Limb (tissue), 2 donors: Measurements from ENCODE around the gene AJAP1.
"Not testable (repeated sequence)": the region's sequence is repeated elsewhere in the genome, so short reads cannot be mapped to it uniquely, and the experiment has no call there.

Experiments
- DNase-seq, 2 donors: peaks; one replicate each; pipeline ENCODE4 v3.0.0-alpha.2; 2016; ENCODE audit errors: extremely low spot score in 2 of 2

Gene AJAP1, protein sequence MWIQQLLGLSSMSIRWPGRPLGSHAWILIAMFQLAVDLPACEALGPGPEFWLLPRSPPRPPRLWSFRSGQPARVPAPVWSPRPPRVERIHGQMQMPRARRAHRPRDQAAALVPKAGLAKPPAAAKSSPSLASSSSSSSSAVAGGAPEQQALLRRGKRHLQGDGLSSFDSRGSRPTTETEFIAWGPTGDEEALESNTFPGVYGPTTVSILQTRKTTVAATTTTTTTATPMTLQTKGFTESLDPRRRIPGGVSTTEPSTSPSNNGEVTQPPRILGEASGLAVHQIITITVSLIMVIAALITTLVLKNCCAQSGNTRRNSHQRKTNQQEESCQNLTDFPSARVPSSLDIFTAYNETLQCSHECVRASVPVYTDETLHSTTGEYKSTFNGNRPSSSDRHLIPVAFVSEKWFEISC

GRCh38 chr1:4653796-4654725 lies at the start of gene AJAP1:
TSS of gene AJAP1 (plus strand) at chr1:4654609. CDS start at chr1:4655426, 817 bp downstream.
- peak in 1 of 2 donors; percentile 83 for DNase-seq

DNA sequence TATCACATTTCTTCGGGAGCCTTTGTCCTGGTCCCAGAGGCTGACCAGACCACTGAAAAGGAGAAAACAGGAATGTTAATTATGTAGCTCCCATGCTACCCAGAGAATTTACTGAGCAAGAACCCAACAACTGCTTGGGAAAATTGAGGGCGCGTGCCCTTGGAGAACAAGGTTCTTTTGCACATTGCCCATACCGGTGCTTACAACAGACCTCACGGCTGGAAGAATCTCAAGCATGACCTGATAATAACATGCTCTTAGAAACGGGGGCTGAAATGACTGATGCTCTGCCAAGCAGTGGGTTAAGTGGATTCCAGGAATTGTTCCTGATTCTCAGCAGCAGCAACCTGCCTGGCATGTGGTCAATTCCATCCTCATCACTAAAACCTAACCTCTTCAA lies 49.3 kb upstream of the AJAP1 start:
- DNase-seq, result no peak

DNA sequence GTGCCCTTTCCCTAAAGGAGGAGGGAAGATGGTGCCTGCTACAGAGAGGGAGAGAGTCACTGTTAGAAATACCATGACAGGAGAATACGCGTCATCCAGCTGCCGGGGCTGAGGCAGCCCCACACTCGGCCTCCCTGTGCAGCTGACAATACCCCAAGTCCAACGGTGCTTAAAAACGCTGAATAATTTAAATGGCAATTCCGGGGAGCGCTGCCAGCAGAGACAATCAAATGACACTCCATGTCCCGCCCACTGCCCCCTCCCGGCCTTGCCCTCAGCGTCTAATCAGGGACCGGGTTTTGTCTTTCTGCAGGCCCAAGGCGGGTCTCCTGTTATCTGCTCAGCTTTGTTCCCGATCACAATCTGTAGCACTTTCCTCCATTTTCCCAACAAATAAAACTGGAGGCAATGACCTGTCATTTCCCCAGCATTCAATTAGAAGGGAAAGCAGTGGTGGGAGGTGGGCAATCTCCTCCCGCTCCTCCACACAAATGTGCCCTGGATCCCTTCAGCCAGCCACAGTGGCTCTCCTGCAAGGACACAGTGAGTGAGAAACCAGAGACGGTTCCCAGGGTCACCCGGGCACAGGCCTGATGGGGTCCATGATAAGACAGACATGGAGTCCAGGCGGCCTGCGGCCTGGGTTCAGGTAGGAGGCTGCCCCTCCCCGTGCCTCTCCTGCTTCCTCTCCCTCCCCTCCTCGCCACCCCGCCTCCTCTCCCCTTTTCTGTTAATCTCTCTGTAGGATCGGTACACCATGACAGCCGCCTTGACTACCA lies 42.7 kb upstream of the AJAP1 start:
- no peak for DNase-seq

DNA sequence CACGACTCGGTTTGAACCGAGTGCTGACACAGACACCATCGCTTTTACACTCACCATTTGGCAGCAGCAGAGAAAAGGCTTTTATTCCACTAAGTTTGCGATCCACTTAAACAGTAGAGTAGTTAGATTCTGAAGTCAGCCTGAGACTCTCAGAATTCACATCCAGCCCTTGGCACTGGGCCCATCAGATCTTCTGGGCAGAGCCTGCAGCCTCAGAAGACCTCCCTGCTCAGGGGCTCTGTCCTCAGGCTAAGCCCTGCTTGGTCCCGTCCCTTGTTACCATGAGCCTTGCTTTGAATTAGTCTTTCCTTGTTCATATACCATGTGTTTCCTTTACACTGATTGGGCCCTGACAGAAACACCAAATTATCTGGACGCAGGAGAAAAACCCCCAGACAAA lies 41.4 kb upstream of the AJAP1 start:
- peak in 1 of 2 donors; percentile 8 for DNase-seq

GRCh38 chr1:4613606-4614370 lies 40.6 kb upstream of the AJAP1 start:
- DNase-seq, result no peak

DNA sequence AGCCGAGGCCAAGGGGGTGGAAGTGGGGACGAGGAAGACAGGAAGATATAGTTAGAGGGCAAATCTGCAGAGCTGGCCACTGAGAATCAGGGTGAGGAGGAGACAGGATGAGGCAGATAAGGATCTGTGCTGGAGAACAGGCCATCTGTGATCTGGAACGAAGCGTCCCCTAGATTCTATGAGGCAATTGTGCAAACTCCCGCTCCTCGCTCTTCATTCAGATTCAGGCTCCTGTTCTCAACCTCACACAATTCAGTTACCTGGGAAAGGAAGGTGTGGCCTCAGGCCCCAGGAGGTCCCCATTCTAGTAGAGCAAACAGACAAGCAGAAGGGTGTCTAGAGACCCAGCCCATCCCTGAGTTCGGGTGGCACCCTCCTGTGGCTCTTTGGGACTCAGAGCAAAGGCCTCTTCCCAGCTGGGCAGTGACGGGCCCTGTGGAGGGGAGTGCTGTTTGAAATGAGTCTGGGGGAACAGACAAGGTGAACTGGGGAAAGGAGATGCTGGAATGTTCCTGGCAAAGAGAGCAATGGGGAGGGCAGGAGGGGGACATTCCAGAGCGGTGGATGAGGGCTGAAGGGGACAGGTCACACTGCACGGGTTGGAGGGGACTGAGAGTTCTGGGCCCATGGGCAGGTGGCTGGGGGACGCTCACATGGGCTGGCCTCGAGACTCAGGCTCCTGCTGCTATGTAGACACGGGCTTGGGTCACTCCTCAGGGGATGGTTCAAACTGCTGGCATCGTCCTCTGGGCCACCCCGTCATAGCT lies 39.9 kb upstream of the AJAP1 start:
- DNase-seq, result no peak

GRCh38 chr1:4615138-4615470 lies 39.3 kb upstream of the AJAP1 start:
- no peak for DNase-seq

DNA sequence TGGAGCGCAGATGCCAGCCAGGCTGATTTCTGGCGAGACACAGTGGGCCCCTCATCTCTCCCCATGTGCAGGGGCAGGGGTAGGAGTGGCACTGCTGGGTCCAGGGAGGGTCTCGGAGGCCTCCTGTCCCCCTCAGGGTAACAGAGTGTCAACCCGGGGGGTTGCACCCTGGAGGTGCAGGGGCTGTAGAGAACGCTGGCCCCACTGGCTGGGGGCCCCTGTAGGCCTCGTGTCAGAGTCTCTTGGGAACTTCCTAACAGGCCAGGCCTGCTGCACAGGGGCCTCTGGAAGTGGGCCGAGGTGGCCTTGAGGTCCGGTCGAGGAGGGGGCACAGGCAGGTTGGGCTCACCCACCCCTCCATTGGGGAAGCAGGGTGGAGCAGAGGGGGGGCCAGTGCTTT lies 38.9 kb upstream of the AJAP1 start:
- no peak for DNase-seq

- no peak for DNase-seq
Measured at GRCh38 chr1:4616831-4617465, 37.5 kb upstream of the AJAP1 start.

GRCh38 chr1:4617506-4617905 lies 36.9 kb upstream of the AJAP1 start:
- DNase-seq, result no peak

DNA sequence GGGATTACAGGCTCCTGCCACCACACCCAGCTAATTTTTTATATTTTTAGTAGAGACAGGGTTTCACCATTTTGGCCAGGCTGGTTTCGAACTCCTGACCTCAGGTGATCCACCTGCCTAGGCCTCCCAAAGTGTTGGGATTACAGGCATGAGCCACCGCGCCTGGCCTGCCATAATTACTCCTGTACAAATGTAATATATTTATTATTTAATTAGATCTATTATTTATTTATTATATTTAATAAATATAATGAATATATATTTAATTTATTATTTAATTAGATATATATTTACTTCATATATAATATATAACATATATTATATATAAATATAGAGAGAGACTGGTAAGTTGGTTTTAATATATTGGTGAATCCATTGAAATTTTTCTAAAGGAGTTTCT lies 35.6 kb upstream of the AJAP1 start:
- not testable (repeated sequence) for DNase-seq

- DNase-seq, result no peak
Measured at GRCh38 chr1:4621646-4622045, 32.8 kb upstream of the AJAP1 start.

GRCh38 chr1:4622821-4623220 lies 31.6 kb upstream of the AJAP1 start:
- no peak for DNase-seq

GRCh38 chr1:4624141-4624715 lies 30.2 kb upstream of the AJAP1 start:
- DNase-seq, result no peak

DNA sequence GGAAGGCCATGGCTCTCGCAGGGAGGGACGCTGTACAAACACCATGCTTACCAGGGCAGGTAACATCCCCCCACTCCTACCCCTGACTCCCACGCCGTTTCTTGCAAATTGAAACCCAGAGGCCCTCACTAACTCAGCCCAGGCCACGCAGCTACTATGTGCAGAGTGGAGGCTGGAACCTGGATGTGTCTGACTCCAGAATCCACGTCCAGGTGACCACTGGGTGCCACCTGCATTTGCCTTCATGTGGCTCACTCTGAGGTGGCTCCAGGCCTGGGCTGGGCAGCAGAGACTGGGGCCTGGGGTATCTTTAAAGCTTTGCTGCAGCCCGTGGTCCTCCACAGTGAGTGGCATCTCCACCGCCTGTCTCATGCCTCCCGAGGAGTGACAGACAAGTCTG lies 29.6 kb upstream of the AJAP1 start:
- DNase-seq, result no peak

DNA sequence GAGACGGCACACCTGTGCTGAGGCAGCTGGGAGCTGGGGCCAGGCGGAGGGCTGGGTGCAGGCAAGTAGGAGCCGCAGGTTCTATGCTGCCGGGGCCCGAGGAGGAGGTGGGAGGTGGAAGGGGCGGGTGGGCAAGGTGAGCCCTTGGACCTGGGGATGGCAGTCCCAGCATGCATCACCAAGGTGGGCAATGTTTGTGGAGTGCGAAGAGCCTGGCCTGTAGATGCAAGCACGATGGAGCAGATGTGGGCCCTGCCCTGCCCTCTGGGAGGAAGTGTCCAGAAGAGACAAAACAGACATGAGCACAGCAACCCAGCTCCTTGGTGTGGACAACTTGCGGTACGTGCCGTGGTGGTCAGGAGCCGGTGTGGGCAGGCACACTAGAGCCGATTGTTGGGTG lies 28.3 kb upstream of the AJAP1 start:
- no peak for DNase-seq

GRCh38 chr1:4626560-4627319 lies 27.7 kb upstream of the AJAP1 start:
- DNase-seq, result no peak

DNA sequence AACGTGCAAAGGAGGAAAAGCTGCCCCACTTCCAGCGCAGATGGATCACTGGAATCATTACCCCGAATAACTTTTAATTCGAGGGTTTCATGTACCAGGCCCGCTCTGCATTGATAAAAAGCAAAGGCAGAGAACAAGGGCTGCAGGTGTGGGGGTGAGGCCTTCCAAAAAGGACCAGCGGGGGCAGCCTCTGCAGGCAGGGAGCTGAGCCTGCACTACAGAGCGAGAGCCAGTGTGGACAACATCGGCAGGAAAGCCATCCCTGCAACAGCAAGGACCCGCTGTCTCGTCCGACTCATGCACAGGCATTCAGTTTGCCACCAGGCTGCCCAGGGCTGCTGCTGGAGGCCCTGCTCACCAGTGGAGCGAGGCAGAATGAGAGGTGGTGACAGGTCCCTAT lies 27.1 kb upstream of the AJAP1 start:
- no peak for DNase-seq

GRCh38 chr1:4628992-4629391 lies 25.4 kb upstream of the AJAP1 start:
- DNase-seq, result no peak
